Immature natural killer cell (primary cell): ENCODE results near the gene CYB5D1. TPM values are rescaled to one million over a fixed set of nuclear protein-coding genes. Genes with fewer than 3 reads are reported as not detected.

ENCODE experiments used
- DNase-seq, 3 donors: peaks; one replicate each; pipeline ENCODE4 v3.0.0; 2022; ENCODE audit warnings: mixed read lengths in 1 of 3
- H3K27ac Mint-ChIP-seq, 6 donors: one replicate each; pipeline ENCODE4 v1.8.0; 2020; ENCODE audit warnings: mixed read lengths in 6 of 6, mild to moderate bottlenecking in 5 of 6, inconsistent platforms in 4 of 6, moderate library complexity in 3 of 6
- H3K27me3 Mint-ChIP-seq, 3 donors: one replicate each; pipeline ENCODE4 v1.8.0; 2020 to 2021; ENCODE audit warnings: low read depth in 3 of 3, mild to moderate bottlenecking in 3 of 3, mixed read lengths in 3 of 3, moderate library complexity in 3 of 3, inconsistent platforms in 1 of 3
- H3K36me3 Mint-ChIP-seq, 3 donors: one replicate each; pipeline ENCODE4 v1.8.0; 2020; ENCODE audit warnings: mixed read lengths in 3 of 3, inconsistent platforms in 2 of 3, mild to moderate bottlenecking in 2 of 3
- H3K4me1 Mint-ChIP-seq, 2 donors: one replicate each; pipeline ENCODE4 v1.8.0; 2020; ENCODE audit warnings: inconsistent platforms in 2 of 2, mild to moderate bottlenecking in 2 of 2, mixed read lengths in 2 of 2, moderate library complexity in 1 of 2
- H3K4me3 Mint-ChIP-seq, 5 donors: one replicate each; pipeline ENCODE4 v1.8.0; 2020; ENCODE audit warnings: mild to moderate bottlenecking in 5 of 5, mixed read lengths in 5 of 5, inconsistent platforms in 3 of 5, moderate library complexity in 3 of 5
- H3K9me3 Mint-ChIP-seq, 6 donors: one replicate each; pipeline ENCODE4 v1.8.0; 2020; ENCODE audit warnings: mild to moderate bottlenecking in 6 of 6, mixed read lengths in 6 of 6, inconsistent platforms in 4 of 6, moderate library complexity in 3 of 6
- polyA plus RNA-seq, 3 donors: library from polyadenylated mRNA; unstranded; fragments of 300-500 nt; fragmentation: Illumina TruSeq; gene quantifications; one replicate each; pipeline ENCODE4 v1.2.3, GENCODE V29; 2021

CYB5D1 gene
- polyA plus RNA-seq, 3 donors from 2014 or later = 2.9 to 3.7 TPM; not detected in 1

- Mint-ChIP-seq H3K27ac (peak overlapping the region in 5 of 6 donors; percentile 57 to 99 (median 91)), H3K27me3 (peaks cover 17 to 49% (median 21%) of the 10 kb centered on the region in 3 donors), H3K4me1 (peaks cover 56 to 58% of the 10 kb centered on the region in 2 donors), H3K36me3 (no peaks in the 10 kb centered on the region), H3K4me3 (peak overlapping the region; percentile 64 to 92 (median 85)), H3K9me3 (no peaks in the 10 kb centered on the region)
- DNase-seq = no peak
Observed at GRCh38 chr17:7836596-7837407, 21.0 kb upstream of the CYB5D1 start.

- Mint-ChIP-seq H3K27ac (peak overlapping the region in 5 of 6 donors; percentile 43 to 99 (median 91)), H3K9me3 (no peaks in the 10 kb centered on the region), H3K36me3 (no peaks in the 10 kb centered on the region), H3K27me3 (peaks cover 24 to 57% (median 28%) of the 10 kb centered on the region in 3 donors), H3K4me3 (peak overlapping the region; percentile 26 to 69 (median 30)), H3K4me1 (peaks cover 60 to 65% of the 10 kb centered on the region in 2 donors)
- DNase-seq = no peak
Observed at GRCh38 chr17:7837408-7838088, 20.3 kb upstream of the CYB5D1 start.

- Mint-ChIP-seq H3K36me3 (no peaks in the 10 kb centered on the region), H3K4me3 (peak overlapping the region in 2 of 5 donors; percentile 14 to 30), H3K27ac (peak overlapping the region; percentile 6 to 100 (median 86)), H3K4me1 (peaks cover 65 to 67% of the 10 kb centered on the region in 2 donors), H3K27me3 (peaks cover 33 to 65% (median 36%) of the 10 kb centered on the region in 3 donors), H3K9me3 (no peaks in the 10 kb centered on the region)
- DNase-seq = no peak
Observed at GRCh38 chr17:7838090-7839075, 19.4 kb upstream of the CYB5D1 start.

GRCh38 chr17:7839190-7839875 is 18.5 kb upstream of the CYB5D1 start:
- Mint-ChIP-seq H3K27me3 (peaks cover 40 to 71% (median 43%) of the 10 kb centered on the region in 3 donors), H3K4me3 (no peak overlapping the region), H3K9me3 (no peaks in the 10 kb centered on the region), H3K36me3 (no peaks in the 10 kb centered on the region), H3K4me1 (peaks cover 66 to 72% of the 10 kb centered on the region in 2 donors), H3K27ac (peak overlapping the region; percentile 0 to 100 (median 80))
- no peak for DNase-seq

GRCh38 chr17:7839876-7840261 is 17.9 kb upstream of the CYB5D1 start:
- no peak for DNase-seq
- Mint-ChIP-seq H3K4me3 (peak overlapping the region in 1 of 5 donors; percentile 15), H3K9me3 (no peaks in the 10 kb centered on the region), H3K4me1 (peaks cover 65 to 72% of the 10 kb centered on the region in 2 donors), H3K36me3 (no peaks in the 10 kb centered on the region), H3K27ac (peak overlapping the region in 5 of 6 donors; percentile 97 to 100 (median 98)), H3K27me3 (peaks cover 43 to 71% (median 46%) of the 10 kb centered on the region in 3 donors)

GRCh38 chr17:7840441-7840840 is 17.4 kb upstream of the CYB5D1 start:
- H3K27me3 Mint-ChIP-seq = peaks cover 39 to 69% (median 42%) of the 10 kb centered on the region in 3 donors
- H3K9me3 Mint-ChIP-seq = no peaks in the 10 kb centered on the region
- H3K36me3 Mint-ChIP-seq = no peaks in the 10 kb centered on the region
- DNase-seq = no peak
- H3K27ac Mint-ChIP-seq = peak overlapping the region; percentile 92 to 100 (median 98)
- H3K4me1 Mint-ChIP-seq = peaks cover 67 to 72% of the 10 kb centered on the region in 2 donors
- H3K4me3 Mint-ChIP-seq = peak overlapping the region; percentile 58 to 100 (median 99)

GRCh38 chr17:7840875-7841274 is 16.9 kb upstream of the CYB5D1 start:
- H3K4me3 Mint-ChIP-seq = peak overlapping the region; percentile 85 to 100 (median 99)
- peak overlapping the region; percentile 92 to 100 (median 98) for H3K27ac Mint-ChIP-seq
- H3K36me3 Mint-ChIP-seq = no peaks in the 10 kb centered on the region
- no peaks in the 10 kb centered on the region for H3K9me3 Mint-ChIP-seq
- peaks cover 39 to 67% (median 42%) of the 10 kb centered on the region in 3 donors for H3K27me3 Mint-ChIP-seq
- DNase-seq = no peak
- peaks cover 70 to 76% of the 10 kb centered on the region in 2 donors for H3K4me1 Mint-ChIP-seq

- peak; percentile 84 to 88 (median 86) for DNase-seq
- Mint-ChIP-seq H3K27me3 (peaks cover 38 to 63% (median 39%) of the 10 kb centered on the region in 3 donors), H3K4me3 (peak overlapping the region; percentile 98 to 100 (median 99)), H3K27ac (peak overlapping the region; percentile 92 to 100 (median 100)), H3K4me1 (peaks cover 67 to 70% of the 10 kb centered on the region in 2 donors), H3K9me3 (no peaks in the 10 kb centered on the region), H3K36me3 (no peaks in the 10 kb centered on the region)
Observed at GRCh38 chr17:7841396-7841914, 16.3 kb upstream of the CYB5D1 start.

GRCh38 chr17:7841915-7842379 is 15.9 kb upstream of the CYB5D1 start:
- H3K27me3 Mint-ChIP-seq = peaks cover 36 to 58% (median 39%) of the 10 kb centered on the region in 3 donors
- no peaks in the 10 kb centered on the region for H3K36me3 Mint-ChIP-seq
- no peaks in the 10 kb centered on the region for H3K9me3 Mint-ChIP-seq
- peak overlapping the region; percentile 97 to 100 (median 100) for H3K27ac Mint-ChIP-seq
- H3K4me3 Mint-ChIP-seq = peak overlapping the region; percentile 98 to 100 (median 99)
- H3K4me1 Mint-ChIP-seq = peaks cover 63 to 66% of the 10 kb centered on the region in 2 donors
- peak; percentile 85 for DNase-seq

- peak overlapping the region; percentile 97 to 100 (median 100) for H3K27ac Mint-ChIP-seq
- H3K9me3 Mint-ChIP-seq = no peaks in the 10 kb centered on the region
- peaks cover 57 to 59% of the 10 kb centered on the region in 2 donors for H3K4me1 Mint-ChIP-seq
- peak; percentile 94 to 96 (median 94) for DNase-seq
- H3K36me3 Mint-ChIP-seq = no peaks in the 10 kb centered on the region
- H3K4me3 Mint-ChIP-seq = peak overlapping the region; percentile 98 to 100 (median 99)
- H3K27me3 Mint-ChIP-seq = peaks cover 36 to 53% (median 39%) of the 10 kb centered on the region in 3 donors
Observed at GRCh38 chr17:7842380-7843256, 15.2 kb upstream of the CYB5D1 start.

GRCh38 chr17:7843257-7843535 is 14.6 kb upstream of the CYB5D1 start:
- peaks cover 36 to 50% (median 39%) of the 10 kb centered on the region in 3 donors for H3K27me3 Mint-ChIP-seq
- DNase-seq = no peak
- peak overlapping the region; percentile 97 to 100 (median 100) for H3K27ac Mint-ChIP-seq
- H3K4me3 Mint-ChIP-seq = peak overlapping the region; percentile 98 to 100 (median 99)
- no peaks in the 10 kb centered on the region for H3K36me3 Mint-ChIP-seq
- H3K4me1 Mint-ChIP-seq = peaks cover 54 to 56% of the 10 kb centered on the region in 2 donors
- H3K9me3 Mint-ChIP-seq = no peaks in the 10 kb centered on the region
